Right kidney (tissue), 1 donor: ENCODE data around the gene RAB6B.

Experiments used
- DNase-seq: peaks from one replicate; pipeline ENCODE4 v3.0.0-alpha.2; 2016

The RAB6B gene

DNA sequence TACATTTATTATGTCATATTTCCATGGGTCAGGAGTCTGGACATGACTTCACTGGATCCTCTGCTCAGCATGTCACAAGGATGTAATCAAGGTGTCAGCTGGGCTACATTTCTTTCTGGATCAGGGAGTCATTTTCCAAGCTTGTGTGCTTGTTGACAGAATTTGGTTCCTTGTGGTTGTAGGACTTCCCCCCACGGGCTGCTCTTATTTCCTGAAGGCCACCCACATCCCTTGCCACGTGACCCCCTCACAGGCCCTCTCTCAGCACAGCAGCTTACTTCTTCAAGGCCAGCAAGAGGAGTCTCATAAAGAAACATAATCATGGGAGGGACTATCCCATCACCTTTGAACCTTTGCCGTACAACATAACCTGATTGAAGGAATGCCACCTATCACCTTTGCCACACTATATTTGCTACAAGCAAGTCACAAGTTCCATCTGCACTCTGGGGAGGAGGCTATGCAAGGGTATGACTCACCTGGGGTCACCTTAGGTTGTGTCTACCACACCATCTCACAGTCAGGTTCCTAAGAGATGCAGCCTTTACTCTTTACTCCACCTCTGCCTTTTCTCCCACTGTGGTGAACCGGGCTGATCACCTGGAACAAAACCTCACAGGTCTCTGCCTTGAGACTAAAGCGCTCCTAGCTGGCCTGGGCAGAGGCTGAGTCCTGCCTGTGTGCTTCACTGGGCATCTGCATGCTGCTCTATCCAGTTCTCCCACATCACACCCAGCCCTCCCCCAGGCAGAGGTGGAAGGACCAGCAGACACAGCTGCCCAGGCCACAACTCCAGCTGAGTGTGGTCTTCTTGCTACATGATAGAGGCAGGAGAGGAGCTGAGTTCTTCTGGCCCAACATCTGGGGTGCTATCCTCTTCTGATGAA, 13.5 kb downstream of the RAB6B start:
- DNase-seq: no peak

DNA sequence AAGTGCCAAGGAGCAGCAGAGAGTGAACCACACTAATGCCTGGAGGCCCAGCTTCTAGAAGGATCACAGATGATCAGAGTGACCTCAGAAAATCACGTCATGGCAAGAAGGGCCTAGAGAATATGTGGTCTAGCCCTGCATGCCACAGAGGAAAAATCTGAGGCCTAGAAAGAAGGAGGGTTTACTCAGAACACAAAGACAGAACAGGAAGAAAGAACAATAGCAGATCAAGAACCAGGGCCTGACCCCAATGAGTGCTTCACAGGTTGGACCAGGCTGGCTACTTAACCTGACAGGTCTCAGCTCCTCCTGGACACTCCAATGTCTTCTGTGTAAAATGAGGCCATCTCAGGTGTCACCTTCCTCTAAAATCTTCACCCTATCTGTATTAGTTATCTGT, 14.2 kb downstream of the RAB6B start:
- DNase-seq: no peak

DNA sequence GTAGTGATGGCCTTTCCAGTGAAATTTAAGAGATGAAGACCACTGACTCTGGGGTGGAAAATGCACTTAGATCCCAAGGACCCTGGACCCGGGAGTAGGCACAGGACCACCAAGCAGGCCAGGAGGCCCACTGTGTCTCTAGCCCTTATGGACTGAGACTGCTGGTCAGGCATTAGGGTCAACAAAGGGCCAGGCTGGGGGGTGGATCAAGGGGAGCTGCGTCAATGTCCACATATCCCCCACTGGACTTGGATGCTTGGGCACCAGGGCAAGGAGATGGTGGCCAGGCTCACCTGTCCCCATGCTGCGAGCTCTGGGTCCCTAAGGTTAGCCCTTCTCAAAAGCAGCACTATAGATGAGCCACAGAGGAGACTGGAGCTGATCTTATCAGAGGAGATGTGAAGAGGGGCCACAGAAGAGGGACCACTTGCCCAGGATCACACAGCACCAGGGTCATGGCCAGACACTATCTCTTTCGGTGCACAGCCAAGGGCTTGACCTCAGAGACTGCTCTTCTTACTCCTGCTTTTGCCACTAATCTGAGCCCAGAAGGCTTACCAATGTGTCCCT, 14.7 kb downstream of the RAB6B start:
- no peak for DNase-seq

DNA sequence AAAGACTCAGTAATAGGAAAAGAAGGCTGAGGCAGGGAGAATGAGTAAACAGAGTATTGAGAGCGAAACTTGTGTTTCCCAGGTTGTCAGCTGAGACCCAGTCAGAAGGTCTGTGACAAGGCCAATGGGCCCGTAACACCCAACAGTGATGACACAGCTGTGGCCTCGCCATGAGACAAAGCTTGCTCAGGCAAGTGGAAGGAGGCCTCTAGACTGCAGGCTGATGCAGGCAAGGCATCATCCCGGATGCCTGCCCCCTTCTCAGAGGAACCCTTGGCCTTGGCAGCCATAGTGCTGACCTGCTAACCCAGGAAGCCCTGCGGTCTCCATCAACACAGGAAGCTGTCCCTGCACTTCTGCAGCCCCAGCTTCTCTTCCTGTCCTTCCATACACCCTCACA, 15.4 kb downstream of the RAB6B start:
- DNase-seq: no peak

GRCh38 chr3:133878518-133878917, 17.2 kb downstream of the RAB6B start:
- no peak for DNase-seq

DNA sequence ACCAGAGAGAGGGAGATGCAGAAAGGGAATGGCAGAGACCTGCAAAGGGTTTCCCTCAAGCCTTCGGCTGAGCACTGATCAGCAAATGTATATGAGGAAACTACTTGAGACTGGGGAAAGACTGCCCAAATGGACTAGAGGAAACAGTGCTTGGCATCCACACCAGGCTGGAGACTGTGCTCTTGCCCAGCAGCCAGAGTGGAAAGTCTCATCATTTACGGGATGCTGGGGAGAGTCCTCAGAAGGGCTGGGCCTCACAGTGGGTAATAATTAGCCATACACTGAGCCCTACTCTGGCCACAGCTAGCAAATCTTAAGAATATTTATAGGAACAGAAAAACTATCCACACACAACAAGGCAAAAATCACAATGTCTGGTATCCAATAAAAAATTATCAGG, 18.5 kb downstream of the RAB6B start:
- no peak for DNase-seq

DNA sequence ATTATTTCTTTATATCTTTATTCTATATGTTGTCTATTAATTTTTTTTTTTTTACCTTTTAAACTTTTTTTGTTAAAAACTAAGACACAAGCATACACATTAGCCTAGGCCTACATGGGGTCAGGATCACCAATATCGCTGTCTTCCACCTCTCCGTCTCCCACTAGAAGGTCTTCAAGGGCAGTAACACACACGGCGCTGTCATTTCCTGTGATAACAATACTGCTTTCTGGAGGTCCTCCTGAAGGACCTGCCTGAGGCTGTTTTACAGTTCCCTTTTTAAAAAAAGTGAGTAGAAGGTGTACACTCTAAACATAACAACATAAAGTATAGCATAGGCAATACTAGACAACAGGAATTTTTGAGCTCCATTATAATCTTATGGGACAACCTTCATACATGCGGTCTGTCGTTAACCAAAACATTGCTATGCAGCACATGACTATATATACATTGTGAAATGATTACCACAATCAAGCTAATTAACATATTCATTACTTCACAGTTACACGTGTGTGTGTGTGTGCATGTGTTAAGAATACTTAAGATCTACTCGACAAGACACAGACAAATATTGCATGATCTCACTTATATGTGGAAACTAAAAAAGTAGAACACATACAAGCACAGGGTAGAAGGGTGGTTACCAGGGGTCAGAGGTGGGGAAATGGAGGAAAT, 20.8 kb downstream of the RAB6B start:
- DNase-seq: no peak

- no peak for DNase-seq
Measured at GRCh38 chr3:133874344-133874743, 21.3 kb downstream of the RAB6B start.

DNA sequence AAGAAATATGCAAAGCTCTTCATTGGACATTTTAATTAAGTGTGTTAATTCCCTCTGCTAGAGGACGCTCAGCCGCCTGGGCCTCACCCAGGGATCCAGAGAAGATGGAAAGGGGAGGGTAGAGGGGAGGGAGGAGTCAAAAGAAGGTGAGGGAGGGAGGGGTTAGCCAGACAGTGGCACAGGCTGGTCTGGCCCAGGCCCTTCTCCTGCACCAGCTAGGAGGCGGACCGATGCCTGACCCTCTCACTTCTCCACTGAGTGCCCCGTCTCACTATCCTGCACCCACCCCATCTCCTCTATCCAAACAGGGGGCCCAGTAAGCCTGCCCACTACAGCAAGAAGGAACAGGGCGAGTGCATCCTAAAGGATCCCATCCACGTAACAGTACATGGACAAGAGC, 22.9 kb downstream of the RAB6B start:
- DNase-seq: no peak

GRCh38 chr3:133872161-133872560, 23.5 kb downstream of the RAB6B start:
- no peak for DNase-seq

GRCh38 chr3:133871368-133872090, 24.2 kb downstream of the RAB6B start:
- DNase-seq: no peak

DNA sequence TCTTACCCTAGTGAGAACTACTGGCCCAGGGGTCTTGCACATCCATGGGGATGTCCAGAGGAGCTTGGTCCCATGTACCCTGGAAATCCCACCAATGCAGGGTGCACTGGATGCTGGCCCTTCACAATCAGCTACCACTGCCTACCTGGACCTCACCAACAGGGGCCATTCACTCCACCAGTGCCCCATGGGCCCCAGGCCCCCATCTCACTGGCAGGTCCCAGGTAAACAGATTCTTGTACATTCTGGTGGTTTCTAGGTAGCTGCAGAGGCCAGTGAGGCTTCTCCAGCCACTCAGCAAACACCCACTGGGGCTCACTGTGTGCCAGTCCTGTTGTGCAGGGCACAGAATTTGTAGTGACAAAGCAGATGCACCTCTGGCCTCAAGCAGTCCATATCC, 24.9 kb downstream of the RAB6B start:
- DNase-seq: no peak

GRCh38 chr3:133869586-133869985, 26.1 kb downstream of the RAB6B start:
- no peak for DNase-seq

DNA sequence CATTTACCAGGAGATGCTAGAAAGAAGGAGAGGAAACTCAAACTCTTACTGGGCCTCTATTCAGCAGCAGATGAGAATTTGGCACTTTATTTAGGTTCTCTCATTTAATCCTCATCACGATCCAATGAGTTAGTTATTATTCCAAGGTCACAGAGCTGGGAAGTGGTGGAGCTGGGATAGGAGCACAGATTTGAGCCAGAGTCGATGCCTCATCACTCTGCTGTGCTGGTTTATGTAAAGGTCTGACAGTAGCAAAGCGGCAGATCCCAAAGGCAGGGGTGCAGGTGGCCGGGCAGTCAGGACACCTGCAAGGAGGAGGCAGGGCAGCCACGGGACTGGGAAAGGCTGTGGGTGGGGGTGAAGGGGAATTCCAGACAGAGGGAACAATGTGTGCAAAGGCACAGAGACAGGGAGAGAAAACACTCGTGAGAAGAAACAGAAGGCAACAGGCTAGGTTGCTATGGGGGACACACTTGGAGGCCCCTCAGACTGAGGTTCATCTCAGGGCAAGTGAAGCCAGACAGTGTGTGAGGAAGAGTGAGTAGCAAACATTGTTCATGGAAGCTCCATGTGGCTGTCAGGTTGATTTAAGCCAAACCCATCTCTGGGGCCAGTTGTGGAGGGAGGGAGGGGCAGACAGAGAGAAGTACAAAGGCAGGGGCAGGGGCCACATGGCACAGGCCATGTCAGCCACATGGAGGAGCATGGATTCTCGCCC, 26.8 kb downstream of the RAB6B start:
- DNase-seq: no peak

DNA sequence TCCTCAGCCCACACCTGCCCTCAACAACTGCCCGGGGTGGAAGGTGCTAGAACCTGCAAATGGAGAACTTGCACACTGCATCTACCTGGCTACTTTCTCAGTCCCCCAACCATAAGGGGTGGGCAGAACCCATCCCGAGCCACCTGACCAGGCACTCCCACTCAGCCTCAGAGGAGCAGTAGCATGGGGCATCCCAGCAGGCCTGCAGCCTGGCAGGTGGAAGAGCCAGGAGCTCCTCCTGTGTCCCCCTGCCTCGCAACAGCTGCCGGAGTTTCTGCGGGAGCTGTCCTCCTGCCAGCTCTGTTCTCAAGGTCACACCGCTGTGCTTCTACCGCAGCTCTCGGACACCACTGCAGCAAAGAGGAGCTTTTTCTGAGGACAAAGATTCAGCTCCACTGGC, 27.5 kb downstream of the RAB6B start:
- no peak for DNase-seq

- no peak for DNase-seq
Measured at GRCh38 chr3:133866141-133866540, 29.5 kb downstream of the RAB6B start.

DNA sequence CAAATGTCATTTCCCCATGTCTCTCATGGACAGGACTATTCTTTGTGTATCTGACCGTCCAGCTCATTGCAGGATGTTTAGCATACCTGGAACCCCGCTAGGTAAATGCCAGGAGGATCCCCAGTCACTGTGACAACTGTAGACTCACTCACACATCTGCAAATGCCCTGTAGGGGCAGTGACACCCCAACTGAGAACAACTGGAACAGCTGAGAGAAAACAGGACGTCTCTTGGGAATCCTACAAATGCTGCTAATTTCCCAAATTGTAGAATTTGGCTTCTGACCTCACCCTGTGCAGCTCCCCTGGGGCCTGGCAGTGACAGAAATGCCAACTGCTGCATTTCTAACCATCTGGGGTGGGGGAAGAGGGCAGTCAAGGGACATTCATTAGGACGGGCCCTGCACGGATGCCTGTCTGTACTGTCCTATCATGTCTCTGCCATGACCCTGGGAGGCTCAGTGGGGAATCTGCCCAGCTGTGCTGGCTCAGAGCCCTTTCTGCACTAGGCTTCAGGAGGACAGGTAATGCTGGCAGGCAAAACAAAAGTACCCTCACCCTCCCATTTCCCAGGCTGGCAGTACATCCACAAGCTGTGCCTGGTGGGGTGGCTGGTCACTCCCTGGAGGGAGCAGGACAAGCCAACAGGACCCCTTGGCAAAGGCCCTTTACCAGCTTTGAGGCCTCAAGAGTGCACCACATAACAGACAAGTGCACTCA, 30.4 kb downstream of the RAB6B start:
- no peak for DNase-seq

GRCh38 chr3:133864616-133865015, 31.1 kb downstream of the RAB6B start:
- DNase-seq: no peak

DNA sequence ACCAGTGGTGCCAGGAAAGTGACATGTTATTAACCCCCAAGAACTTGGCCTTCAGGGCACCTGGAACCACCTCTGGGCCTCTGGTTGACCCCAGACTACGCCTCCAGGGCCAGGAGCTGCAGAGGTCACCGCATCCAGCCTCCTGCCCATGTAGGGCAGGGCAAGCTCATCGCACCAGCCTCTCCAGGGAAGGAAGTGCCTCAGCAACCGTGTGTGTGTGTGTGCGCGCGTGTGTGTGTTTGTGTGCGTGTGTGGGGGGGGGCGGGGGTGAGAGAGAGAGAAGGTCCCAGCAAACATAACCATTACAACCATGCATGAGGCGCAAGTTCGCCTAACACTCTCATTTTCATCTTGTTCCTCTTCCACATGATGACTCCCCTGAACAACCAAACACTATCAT, 31.8 kb downstream of the RAB6B start:
- DNase-seq: no peak

GRCh38 chr3:133862161-133862560, 33.5 kb downstream of the RAB6B start:
- DNase-seq: no peak

GRCh38 chr3:133860519-133860918, 35.2 kb downstream of the RAB6B start:
- no peak for DNase-seq
